ENCODE results near the gene BRSK1. TPM values are rescaled to one million over a fixed set of nuclear protein-coding genes. Genes with fewer than 3 reads are reported as not detected.

Gene BRSK1
- total and polyA plus RNA-seq, 8 donors, result 1.5 to 67.7 (median 5.4) TPM; not detected in 2

GRCh38 chr19:55360902-55361301 lies 77.1 kb downstream of the BRSK1 start:
- DNase-seq, result no peak
- Histone ChIP-seq H3K27me3 (peaks cover 0 to 52% (median 7%) of the 10 kb centered on the region in 3 donors), H3K27ac (no peak overlapping the region), H3K36me3 (no peaks in the 10 kb centered on the region), H3K9me3 (no peaks in the 10 kb centered on the region), H3K4me3 (no peak overlapping the region), H3K4me1 (no peaks in the 10 kb centered on the region)
- TF ChIP-seq POLR2AphosphoS5 (IDR thresholded peaks at IDR 0.05) (no peak), CTCF (IDR thresholded peaks at IDR 0.05) (no peak), EP300 (IDR thresholded peaks at IDR 0.05) (no peak), POLR2A (IDR thresholded peaks at IDR 0.05) (no peak)
- intact Hi-C loops (cut with DNase I; ENCODE audit: low total_unique reads), result no loop called here
- WGBS, 5 donors, result 88 to 93% (median 90%) methylated on average over 14 to 16 of the region's 16 CpGs

Small RNA genes lying within 50 kb of the gene (small RNA-seq; reads per million reads assigned to genes)
- gene MIR6802, result 0 reads per million in 4 donors
- 0 to 0.31 (median 0.15) reads per million in 4 donors for gene MIR6803

Other genes with a start within 250 kb of the BRSK1 start
- 1 to 10 TPM in 1 of 5 donors, not detected in 4; 3.5 TPM for gene GP6, start 245.7 kb upstream of the BRSK1 start, total RNA-seq
- gene GP6, start 245.7 kb upstream of the BRSK1 start, polyA plus RNA-seq, result under 1 TPM in 1 of 3 donors, not detected in 2; 0.43 TPM
- gene RDH13, start 220.8 kb upstream of the BRSK1 start, total RNA-seq, result 100 to 1,000 TPM in 1 of 5 donors, 10 to 100 TPM in 4; 20.6 to 124 (median 28.8) TPM
- 10 to 100 TPM; 13.1 to 22.0 (median 20.3) TPM for gene RDH13, start 220.8 kb upstream of the BRSK1 start, polyA plus RNA-seq
- gene EPS8L1, start 208.1 kb upstream of the BRSK1 start, total RNA-seq, result 100 to 1,000 TPM in 3 of 5 donors, 10 to 100 TPM in 2; 32.3 to 303 (median 114) TPM
- gene EPS8L1, start 208.1 kb upstream of the BRSK1 start, polyA plus RNA-seq, result 100 to 1,000 TPM in 1 of 3 donors, 10 to 100 TPM in 2; 82.3 to 320 (median 87.5) TPM
- gene PPP1R12C, start 166.4 kb upstream of the BRSK1 start, total RNA-seq, result 100 to 1,000 TPM in 4 of 5 donors, 10 to 100 TPM in 1; 52.7 to 261 (median 167) TPM
- 100 to 1,000 TPM in 1 of 3 donors, 10 to 100 TPM in 2; 77.0 to 136 (median 82.6) TPM for gene PPP1R12C, start 166.4 kb upstream of the BRSK1 start, polyA plus RNA-seq
- 1 to 10 TPM in 1 of 5 donors, not detected in 4; 1.1 TPM for gene TNNT1, start 134.8 kb upstream of the BRSK1 start, total RNA-seq
- 10 to 100 TPM in 1 of 3 donors, 1 to 10 TPM in 1, under 1 TPM in 1; 0.87 to 19.6 (median 6.7) TPM for gene TNNT1, start 134.8 kb upstream of the BRSK1 start, polyA plus RNA-seq
- gene TNNI3, start 126.3 kb upstream of the BRSK1 start, total RNA-seq, result not detected
- gene TNNI3, start 126.3 kb upstream of the BRSK1 start, polyA plus RNA-seq, result 10 to 100 TPM in 1 of 3 donors, 1 to 10 TPM in 2; 4.2 to 14.1 (median 7.8) TPM
- 1 to 10 TPM in 1 of 5 donors, not detected in 4; 1.9 TPM for gene DNAAF3, start 117.4 kb upstream of the BRSK1 start, total RNA-seq
- under 1 TPM in 2 of 3 donors, not detected in 1; 0.68 to 0.75 TPM for gene DNAAF3, start 117.4 kb upstream of the BRSK1 start, polyA plus RNA-seq
- 1 to 10 TPM in 1 of 5 donors, not detected in 4; 1.8 TPM for gene SYT5, start 103.7 kb upstream of the BRSK1 start, total RNA-seq
- 1 to 10 TPM in 2 of 3 donors, under 1 TPM in 1; 0.20 to 2.8 (median 1.7) TPM for gene SYT5, start 103.7 kb upstream of the BRSK1 start, polyA plus RNA-seq
- gene PTPRH, start 74.5 kb upstream of the BRSK1 start, total RNA-seq, result 10 to 100 TPM; 34.9 to 83.9 (median 52.5) TPM
- 10 to 100 TPM in 2 of 3 donors, 1 to 10 TPM in 1; 5.3 to 22.5 (median 17.3) TPM for gene PTPRH, start 74.5 kb upstream of the BRSK1 start, polyA plus RNA-seq
- 10 to 100 TPM in 2 of 5 donors, 1 to 10 TPM in 2, under 1 TPM in 1; 0.29 to 47.8 (median 4.9) TPM for gene TMEM86B, start 55.2 kb upstream of the BRSK1 start, total RNA-seq
- gene TMEM86B, start 55.2 kb upstream of the BRSK1 start, polyA plus RNA-seq, result 10 to 100 TPM in 2 of 3 donors, 1 to 10 TPM in 1; 9.1 to 12.4 (median 10.4) TPM
- 100 to 1,000 TPM in 1 of 5 donors, 10 to 100 TPM in 4; 36.9 to 112 (median 79.9) TPM for gene PPP6R1, start 25.0 kb upstream of the BRSK1 start, total RNA-seq
- gene PPP6R1, start 25.0 kb upstream of the BRSK1 start, polyA plus RNA-seq, result 10 to 100 TPM; 19.5 to 33.6 (median 24.4) TPM
- 10 to 100 TPM in 3 of 5 donors, 1 to 10 TPM in 2; 5.3 to 69.2 (median 14.9) TPM for gene HSPBP1, start 3.9 kb upstream of the BRSK1 start, total RNA-seq
- gene HSPBP1, start 3.9 kb upstream of the BRSK1 start, polyA plus RNA-seq, result 10 to 100 TPM; 27.5 to 40.2 (median 32.6) TPM
- 10 to 100 TPM in 1 of 5 donors, 1 to 10 TPM in 2, not detected in 2; 1.3 to 15.8 (median 3.3) TPM for gene TMEM150B, start 41.3 kb downstream of the BRSK1 start, total RNA-seq
- gene TMEM150B, start 41.3 kb downstream of the BRSK1 start, polyA plus RNA-seq, result under 1 TPM; 0.18 to 0.92 (median 0.87) TPM
- gene KMT5C, start 55.9 kb downstream of the BRSK1 start, total RNA-seq, result 100 to 1,000 TPM in 2 of 5 donors, 10 to 100 TPM in 2, 1 to 10 TPM in 1; 4.1 to 122 (median 27.7) TPM
- gene KMT5C, start 55.9 kb downstream of the BRSK1 start, polyA plus RNA-seq, result 1 to 10 TPM; 2.7 to 7.4 (median 5.5) TPM
- gene COX6B2, start 70.7 kb downstream of the BRSK1 start, total RNA-seq, result 10 to 100 TPM in 1 of 5 donors, not detected in 4; 18.2 TPM
- gene COX6B2, start 70.7 kb downstream of the BRSK1 start, polyA plus RNA-seq, result under 1 TPM in 2 of 3 donors, not detected in 1; 0.19 to 0.93 TPM
- gene GARIN5B, start 79.3 kb downstream of the BRSK1 start, total RNA-seq, result not detected
- gene GARIN5B, start 79.3 kb downstream of the BRSK1 start, polyA plus RNA-seq, result not detected
- 1 to 10 TPM in 2 of 5 donors, not detected in 3; 1.3 TPM for gene IL11, start 86.5 kb downstream of the BRSK1 start, total RNA-seq
- 10 to 100 TPM in 1 of 3 donors, 1 to 10 TPM in 2; 1.0 to 17.4 (median 1.4) TPM for gene IL11, start 86.5 kb downstream of the BRSK1 start, polyA plus RNA-seq
- gene TMEM190, start 92.8 kb downstream of the BRSK1 start, total RNA-seq, result not detected
- gene TMEM190, start 92.8 kb downstream of the BRSK1 start, polyA plus RNA-seq, result 1 to 10 TPM in 1 of 3 donors, under 1 TPM in 1, not detected in 1; 0.68 to 1.3 TPM
- gene TMEM238, start 100.3 kb downstream of the BRSK1 start, total RNA-seq, result 100 to 1,000 TPM in 1 of 5 donors, 10 to 100 TPM in 1, 1 to 10 TPM in 1, not detected in 2; 5.4 to 504 (median 36.1) TPM
- under 1 TPM in 2 of 3 donors, not detected in 1; 0.75 to 0.83 TPM for gene TMEM238, start 100.3 kb downstream of the BRSK1 start, polyA plus RNA-seq
- gene RPL28, start 101.9 kb downstream of the BRSK1 start, total RNA-seq, result 100 to 1,000 TPM in 4 of 5 donors, 10 to 100 TPM in 1; 47.5 to 854 (median 193) TPM
- 1,000 to 10,000 TPM; 2,029 to 2,388 (median 2,037) TPM for gene RPL28, start 101.9 kb downstream of the BRSK1 start, polyA plus RNA-seq
- 10 to 100 TPM in 3 of 5 donors, 1 to 10 TPM in 2; 8.0 to 43.3 (median 20.2) TPM for gene UBE2S, start 123.8 kb downstream of the BRSK1 start, total RNA-seq
- 10 to 100 TPM; 11.6 to 13.1 (median 13.1) TPM for gene UBE2S, start 123.8 kb downstream of the BRSK1 start, polyA plus RNA-seq
- gene SHISA7, start 159.3 kb downstream of the BRSK1 start, total RNA-seq, result not detected
- gene SHISA7, start 159.3 kb downstream of the BRSK1 start, polyA plus RNA-seq, result not detected
- 100 to 1,000 TPM in 1 of 5 donors, 10 to 100 TPM in 4; 19.8 to 348 (median 63.6) TPM for gene ISOC2, start 177.6 kb downstream of the BRSK1 start, total RNA-seq
- 10 to 100 TPM; 76.7 to 80.5 (median 79.6) TPM for gene ISOC2, start 177.6 kb downstream of the BRSK1 start, polyA plus RNA-seq
- gene C19orf85, start 180.8 kb downstream of the BRSK1 start, total RNA-seq, result not detected
- under 1 TPM in 1 of 3 donors, not detected in 2; 0.23 TPM for gene C19orf85, start 180.8 kb downstream of the BRSK1 start, polyA plus RNA-seq
- gene ZNF628, start 192.6 kb downstream of the BRSK1 start, total RNA-seq, result 10 to 100 TPM in 1 of 5 donors, 1 to 10 TPM in 3, under 1 TPM in 1; 0.58 to 16.1 (median 5.7) TPM
- gene ZNF628, start 192.6 kb downstream of the BRSK1 start, polyA plus RNA-seq, result 1 to 10 TPM; 2.0 to 7.2 (median 4.3) TPM
- 1 to 10 TPM in 2 of 5 donors, not detected in 3; 4.3 to 6.4 TPM for gene NAT14, start 201.2 kb downstream of the BRSK1 start, total RNA-seq
- gene NAT14, start 201.2 kb downstream of the BRSK1 start, polyA plus RNA-seq, result 10 to 100 TPM in 2 of 3 donors, 1 to 10 TPM in 1; 8.7 to 22.1 (median 14.4) TPM
- 10 to 100 TPM in 2 of 5 donors, 1 to 10 TPM in 2, not detected in 1; 2.2 to 15.1 (median 9.8) TPM for gene SSC5D, start 204.4 kb downstream of the BRSK1 start, total RNA-seq
- under 1 TPM; 0.46 to 0.87 (median 0.80) TPM for gene SSC5D, start 204.4 kb downstream of the BRSK1 start, polyA plus RNA-seq

Measured in stomach (tissue), 9 donors.